HPDE6-E6E7 (cell line): ENCODE measurements around the gene ADCY9.

Experiments
- DNase-seq: peaks from one replicate; pipeline ENCODE4 v3.0.0; 2011; ENCODE audit warnings: missing footprints; ENCODE audit errors: extremely low spot score

ADCY9 gene

DNA sequence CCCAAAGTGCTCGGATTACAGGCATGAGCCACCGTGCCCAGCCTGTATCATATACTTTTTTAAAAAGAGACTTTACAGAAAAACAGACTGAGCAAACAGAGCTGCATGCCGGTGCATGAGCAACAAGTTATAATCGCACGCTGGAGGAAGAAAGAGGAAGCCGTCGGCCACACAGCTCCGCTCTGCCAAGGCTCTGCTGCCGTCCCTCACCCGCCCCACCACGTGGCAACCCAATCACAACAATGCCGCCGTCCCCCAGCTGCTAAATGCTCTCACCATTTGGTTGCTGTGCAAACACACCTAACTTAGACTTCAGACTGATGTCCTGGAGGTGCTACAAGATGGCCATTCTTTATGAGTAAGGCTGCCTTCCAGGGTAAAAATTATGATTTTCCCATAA, 83.5 kb downstream of the ADCY9 start:
- peak; percentile 57 for DNase-seq

DNA sequence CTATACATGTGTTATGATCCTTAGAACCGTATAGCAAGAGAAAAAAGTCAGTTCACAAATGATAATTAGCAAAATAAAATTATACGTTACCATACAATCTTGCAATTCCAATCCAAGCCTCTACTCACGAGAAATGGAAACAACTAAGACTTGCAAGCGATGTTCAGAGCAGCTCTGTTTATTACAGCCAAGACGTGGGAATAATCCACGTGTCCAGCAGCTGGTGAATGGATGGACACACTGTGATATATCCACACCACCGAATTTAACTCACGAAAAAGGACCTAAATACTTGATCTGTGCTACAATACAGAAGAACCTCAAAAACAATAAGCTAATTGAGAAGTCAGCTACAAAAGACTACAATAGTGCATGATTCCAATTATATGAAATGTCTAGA, 88.1 kb downstream of the ADCY9 start:
- no peak for DNase-seq

DNA sequence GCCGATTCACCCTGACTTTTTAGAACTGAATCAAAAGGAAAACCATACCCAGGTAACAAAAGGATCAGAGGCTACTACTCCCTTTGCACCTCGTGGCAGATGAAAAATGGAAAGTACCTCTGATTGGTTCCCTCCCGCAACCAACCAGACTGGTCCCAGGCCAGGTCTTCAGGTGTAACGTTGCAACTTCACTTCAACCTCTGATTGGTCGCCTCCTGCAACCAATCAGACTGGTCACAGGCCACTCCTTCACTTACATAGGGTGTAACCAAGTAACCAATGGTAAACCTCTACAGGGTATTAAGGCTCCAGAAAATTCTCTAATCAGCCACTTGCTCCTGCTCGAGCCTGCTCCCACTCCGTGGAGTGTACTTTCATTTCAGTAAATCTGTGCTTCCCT, 89.4 kb downstream of the ADCY9 start:
- DNase-seq, result no peak

DNA sequence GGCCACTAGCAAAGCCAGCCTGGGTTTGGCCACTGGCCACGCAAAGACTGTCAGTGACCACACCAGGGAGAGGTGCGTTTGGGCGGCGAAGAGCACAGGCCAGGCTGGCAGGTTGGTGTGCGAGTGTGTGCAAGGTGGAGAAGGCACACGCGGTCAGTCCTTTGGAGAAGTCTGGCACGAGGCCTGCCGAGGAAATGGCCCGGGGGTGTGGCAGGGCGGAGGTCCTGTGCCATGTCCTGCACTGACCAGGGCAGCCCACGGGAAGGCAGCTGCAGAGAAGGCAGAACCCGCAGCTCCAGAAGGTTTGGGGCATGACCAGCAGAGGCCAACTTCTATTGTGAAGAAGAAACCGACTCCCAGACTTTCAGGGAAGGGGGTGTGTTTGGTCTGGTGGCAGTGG, 90.8 kb downstream of the ADCY9 start:
- no peak for DNase-seq

DNA sequence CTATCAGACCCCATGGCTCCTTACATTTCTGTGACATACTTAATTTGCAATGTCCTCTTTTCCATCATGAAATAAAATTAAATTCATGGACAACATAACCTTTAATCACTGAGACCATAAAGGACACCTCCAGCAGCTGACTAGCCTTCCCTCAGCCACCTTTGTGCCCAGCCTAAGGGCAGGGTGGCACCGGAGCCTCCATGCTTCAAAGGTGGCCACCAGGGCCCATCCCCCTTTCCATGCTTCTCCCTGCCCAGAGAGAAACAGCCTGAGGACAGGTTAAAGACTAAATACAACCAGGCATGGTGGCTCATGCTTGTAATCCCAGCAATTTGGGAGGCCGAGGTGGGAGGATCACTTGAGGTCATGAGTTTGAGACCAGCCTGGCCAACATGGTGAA, 94.3 kb downstream of the ADCY9 start:
- no peak for DNase-seq

DNA sequence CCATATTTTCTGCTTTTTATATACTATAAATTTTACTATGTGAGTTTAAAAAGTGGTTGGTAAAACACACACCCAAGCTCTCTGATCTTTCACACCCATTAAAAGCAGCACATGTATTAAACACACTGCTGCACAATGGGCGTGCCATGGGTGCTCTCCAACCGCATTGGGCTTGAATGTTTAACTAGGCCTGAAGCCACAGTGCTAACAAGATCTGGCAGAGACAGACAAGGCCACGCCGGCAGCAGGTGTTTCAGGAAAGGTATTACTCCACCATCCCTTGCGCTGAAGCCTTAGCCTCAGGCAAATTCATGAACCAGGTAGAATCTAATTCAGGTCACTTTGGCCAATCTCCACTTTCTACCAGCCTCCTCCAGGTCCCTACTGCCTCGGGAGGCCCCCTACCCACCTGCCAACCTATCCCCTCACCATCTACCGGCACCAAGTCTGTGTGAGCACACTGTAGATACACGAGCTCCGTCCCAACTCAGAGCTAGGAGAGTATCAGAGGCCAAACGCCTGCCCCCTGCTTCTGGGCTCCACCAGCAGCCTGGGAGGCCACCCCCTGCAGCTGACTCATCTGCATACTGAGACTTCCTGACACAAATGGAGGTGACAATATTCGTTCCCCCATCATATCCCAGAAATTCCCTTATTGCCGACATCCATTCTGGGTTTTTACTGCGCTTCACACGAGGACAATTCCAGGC, 95.0 kb downstream of the ADCY9 start:
- DNase-seq, result peak; percentile 57

DNA sequence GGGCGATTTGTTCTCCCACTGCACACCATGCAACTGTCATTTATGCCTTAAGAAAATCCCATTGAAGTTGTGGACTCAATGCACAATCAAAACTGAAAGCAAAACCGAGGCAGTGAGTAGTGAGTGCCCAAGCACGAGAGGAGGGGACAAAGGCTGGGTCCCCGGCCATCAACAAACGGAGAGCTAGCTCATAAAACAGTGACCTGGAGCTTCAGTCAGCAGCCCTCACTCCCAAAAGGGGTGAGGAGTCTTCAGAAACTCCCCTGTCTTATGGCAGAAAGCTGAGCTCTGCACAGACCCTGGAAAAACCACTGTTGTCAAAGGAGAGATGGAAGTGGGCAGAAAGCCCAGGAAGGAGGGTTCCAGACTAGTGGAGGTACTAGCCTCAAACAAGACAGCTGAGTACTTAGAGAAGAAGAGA, 96.9 kb downstream of the ADCY9 start:
- DNase-seq, result no peak

DNA sequence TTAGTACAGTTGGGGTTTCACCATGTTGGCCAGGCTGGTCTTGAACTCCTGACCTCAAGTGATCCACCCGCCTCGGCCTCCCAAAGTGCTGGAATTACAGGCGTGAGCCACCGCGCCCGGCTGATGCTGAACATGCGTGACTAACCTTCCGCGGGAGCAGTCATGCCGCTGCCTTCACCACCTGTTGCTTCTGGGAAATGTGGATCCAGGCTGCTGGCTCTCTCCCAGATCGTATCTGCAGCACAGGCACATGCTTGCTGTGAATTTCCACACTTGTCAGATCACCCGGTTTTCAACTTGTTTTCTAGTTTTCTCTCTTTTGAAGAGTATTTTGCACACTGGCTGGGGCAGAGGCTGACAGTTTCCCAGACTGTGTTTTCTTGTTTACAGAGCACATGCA, 97.9 kb downstream of the ADCY9 start:
- no peak for DNase-seq

DNA sequence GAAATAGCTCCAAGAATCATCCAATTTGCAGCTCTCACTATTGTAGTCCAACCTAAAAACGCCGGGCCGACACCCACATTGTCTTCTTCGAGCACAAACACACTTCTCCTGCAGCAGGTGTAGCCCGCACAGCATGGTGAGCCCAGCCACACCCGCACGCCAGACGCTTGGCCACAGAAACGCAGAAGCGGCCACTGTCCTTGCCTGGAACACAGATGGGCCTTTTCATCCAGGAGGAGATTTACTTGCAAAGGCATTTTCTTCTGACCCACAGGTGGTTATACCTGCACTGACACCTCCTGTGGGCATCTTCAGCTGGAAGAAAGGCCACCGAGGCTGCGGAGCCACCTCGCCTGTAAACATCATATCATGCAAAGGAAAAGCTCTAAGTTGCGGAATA, 98.4 kb downstream of the ADCY9 start:
- no peak for DNase-seq

DNA sequence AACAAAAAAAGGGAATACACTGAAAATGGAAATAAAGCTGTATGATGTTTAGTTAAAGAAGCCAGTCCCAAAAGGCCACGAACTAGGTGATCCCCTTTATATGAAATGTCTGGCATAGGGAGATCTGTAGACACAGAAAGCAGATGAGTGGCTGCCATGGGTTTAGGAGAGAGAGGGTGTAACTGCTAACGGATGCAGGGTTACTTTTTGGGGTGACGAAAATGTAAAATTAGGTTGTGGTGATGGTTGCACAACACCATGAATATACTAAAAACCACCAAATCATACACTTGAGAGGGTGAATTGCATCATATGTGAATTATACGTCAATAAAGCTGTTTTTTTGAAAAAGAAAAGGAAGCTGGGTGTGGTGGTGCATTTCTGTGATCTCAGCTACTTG, 99.6 kb downstream of the ADCY9 start:
- no peak for DNase-seq

DNA sequence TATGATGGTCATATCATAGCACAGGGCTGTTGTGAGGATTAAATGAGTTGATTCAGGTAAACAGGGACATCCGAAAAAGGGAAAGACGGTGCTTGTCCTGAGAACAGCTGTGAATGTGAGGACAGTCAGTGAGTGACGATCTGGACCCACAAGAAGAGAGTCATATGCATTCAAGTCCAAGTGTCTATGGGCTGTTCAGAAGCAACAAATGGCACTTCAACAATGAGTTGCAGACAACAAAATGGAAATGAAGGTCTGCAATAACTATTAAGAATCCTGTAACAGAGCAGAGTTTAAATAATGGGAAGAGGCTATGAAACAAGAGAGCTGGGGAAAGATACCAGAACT, 100.3 kb downstream of the ADCY9 start:
- no peak for DNase-seq

DNA sequence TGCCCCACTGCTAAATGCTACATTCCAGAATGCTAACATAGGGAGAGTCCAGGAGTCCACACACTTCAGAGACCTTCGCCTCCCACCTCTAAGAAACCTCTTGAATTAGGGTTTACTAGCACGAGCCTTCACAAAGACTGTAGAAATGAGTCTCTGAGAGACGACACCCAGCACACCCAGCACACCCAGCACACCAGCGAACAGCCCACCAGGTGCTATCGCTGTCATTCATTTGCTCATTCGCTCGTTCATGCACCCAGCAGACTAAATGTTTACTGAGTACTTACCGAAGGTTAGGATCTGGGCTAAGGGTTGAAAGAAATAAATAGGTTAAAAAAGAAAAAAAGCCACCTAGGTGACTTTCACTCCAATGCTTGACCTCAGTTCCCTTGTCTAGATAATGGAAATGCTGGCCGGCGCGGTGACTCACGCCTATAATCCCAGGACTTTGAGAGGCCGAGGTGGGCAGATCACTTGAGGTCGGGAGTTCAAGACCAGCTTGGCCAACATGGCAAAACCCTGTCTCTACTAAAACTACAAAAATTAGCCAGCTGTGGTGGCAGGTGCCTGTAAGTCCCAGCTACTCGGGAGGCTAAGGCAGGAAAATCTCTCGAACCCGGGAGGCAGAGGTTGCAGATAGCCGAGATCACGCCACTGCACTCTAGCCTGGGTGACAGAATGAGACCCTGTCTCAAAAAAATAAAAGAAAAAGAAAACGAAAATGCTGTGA, 100.8 kb downstream of the ADCY9 start:
- DNase-seq, result no peak

DNA sequence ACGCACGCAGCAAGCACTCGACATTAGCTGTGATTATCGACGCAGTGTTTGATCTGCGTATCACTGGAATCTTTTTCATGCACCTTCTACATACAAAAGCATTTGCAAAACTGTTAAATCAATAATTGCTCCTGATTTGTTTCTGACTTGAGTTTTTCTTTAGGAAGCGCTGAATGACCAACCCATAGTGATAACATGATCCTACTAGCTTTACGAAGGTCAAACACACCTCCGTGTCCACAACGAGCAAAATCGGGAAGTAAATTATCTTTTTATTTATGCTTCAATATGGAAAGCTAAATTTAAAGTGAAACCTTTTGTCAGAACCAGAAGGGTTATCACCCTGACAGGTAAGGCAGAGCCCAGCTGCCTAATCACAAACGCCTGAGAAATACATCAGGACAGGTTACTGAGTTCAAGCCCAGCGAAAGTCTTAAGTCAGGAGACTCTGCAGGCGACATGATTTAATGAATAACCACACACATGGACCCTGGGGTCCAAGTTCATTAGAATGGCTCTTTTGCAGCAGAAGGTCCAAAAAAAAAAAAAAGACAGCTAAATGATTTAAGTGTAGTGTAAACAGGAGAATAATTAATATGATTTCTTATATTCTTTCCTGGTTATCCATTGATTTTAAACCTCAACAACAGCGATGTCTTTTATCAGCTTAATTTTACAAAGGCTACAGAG, 104.2 kb downstream of the ADCY9 start:
- DNase-seq, result no peak

DNA sequence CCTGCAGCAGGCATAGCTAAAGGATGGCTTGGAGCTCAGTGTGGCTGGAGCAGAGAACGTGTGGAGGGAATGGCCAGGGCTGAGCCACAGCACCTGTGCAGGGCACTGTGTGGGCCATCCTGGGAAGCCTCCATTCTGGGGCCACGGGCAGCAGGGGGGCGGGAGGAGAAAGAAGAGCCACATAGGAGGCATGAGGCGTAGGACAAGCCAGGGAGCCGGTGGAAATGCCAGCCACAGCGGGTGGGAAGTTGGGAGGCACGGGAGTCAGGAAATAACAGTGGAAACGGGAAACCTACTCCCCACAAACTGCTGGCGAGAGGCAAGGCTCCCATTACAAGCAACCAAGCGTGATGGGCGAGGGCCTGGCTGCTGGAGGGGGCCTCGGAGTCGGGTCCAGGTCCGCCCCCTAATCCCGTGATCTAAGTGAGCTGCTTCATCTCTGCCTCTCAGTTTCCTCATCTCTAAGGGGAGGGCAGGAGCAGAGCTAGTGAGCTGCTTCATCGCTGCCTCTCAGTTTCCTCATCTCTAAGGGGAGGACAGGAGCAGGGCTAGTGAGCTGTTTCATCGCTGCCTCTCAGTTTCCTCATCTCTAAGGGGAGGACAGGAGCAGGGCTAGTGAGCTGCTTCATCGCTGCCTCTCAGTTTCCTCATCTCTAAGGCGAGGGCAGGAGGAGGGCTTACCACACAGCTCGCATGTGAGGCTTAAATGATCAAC, 104.9 kb downstream of the ADCY9 start:
- no peak for DNase-seq

DNA sequence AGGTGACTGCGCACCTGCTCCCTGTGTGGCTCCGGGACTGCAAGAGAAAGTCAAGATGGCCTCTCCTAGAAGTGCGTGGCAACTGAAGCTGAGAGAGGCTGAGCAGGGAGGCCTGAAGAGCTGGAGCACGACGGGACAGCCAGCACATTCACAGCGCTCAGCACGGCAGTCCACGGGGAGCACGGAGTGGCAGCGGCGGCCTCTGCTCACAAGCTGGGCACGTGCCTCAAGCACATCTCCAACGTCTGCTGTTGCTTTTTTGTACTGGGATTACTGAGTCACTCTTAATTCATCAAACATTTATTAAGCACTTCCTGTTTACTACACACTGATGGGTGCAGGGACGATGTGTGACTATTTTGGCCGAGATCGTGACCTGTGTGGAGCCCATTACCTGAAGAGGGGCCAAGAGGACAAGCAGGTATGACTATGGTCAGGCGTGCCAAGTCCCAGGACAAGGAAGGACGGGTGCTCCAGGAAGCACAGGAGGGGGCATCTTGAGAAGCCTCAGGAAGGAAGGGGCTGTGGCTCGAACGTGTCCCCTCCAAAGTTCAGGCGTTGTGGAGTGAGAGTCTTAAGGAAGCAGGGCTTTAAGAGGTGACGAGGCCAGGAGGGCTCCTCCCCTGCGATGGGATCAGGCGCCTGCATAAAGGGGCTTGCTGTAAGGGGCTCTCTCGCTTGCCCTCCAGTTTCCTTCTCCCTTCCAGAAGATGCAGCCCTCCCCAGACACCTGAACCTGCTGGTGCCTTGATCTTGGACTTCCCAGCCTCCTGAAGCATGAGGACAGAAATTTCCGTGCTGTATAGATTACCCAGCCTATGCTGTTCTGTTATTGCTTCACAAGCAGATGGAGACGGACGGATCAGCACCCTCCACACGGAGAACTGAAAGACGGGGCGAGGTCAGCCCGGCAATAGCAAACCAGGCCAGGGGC, 105.8 kb downstream of the ADCY9 start:
- no peak for DNase-seq

DNA sequence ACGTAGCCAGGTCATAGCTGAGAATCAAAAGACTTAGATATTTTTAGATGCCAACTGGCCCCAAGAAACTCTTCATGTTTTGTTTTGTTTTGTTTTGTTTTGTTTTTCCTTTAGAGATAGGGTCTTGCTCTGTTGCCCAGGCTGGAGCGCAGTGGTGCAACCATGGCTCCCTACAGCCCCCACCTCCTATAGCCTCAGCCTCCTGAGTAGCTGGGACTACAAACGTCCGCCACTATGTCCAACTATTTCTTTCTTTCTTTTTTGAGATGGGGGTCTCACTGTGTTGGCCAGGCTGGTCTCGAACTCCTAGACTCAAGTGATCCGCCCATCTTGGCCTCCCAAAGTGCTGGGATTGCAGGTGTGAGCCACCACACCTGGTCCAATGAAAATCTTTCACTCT, 107.1 kb downstream of the ADCY9 start:
- DNase-seq, result no peak

DNA sequence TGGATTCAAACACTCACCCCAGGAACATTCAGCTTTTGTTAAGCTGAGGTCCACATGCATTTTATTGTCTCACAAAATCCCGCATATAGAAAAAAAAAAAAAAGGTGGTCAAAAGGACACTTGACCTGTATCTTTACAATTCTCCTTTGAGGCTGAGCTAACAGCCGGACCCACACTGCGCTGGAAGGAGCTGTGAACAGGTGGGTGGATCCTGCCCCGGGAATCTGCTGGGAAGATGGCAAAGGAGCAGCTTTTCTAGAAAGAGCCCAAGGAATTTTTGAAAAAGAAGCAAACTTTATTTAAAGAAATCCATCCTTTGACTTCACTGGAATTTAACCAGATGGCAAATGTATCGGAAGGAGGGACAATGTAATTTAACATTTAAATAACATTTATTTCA, 108.1 kb downstream of the ADCY9 start:
- DNase-seq, result no peak

DNA sequence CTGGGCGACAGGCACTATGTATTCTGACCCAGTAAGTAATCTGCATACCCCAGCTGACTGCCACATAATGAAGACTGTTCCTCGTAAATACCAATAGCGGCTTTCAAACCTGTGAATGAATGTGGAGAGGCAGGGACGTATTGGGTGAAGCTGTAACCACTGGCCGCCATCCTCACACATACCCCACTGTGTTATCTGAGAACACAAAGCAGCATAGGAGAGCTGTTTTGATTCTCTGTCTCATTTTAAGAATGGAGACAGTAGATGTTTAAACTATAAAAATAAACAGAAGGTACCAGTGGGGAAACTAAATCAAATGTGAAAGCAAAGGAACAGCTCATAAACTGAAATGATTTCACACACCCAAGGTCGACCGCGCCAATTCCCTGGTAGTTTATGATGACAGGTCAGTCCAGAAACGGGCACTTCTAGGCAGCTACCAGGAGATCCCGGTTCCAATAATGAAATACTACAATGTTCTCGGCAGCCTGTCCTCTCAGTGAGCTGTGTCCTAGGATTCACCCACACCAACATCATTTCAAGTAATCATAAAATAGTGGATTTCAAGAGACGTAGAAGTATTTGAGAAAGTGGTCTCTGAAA, 109.7 kb downstream of the ADCY9 start:
- no peak for DNase-seq

DNA sequence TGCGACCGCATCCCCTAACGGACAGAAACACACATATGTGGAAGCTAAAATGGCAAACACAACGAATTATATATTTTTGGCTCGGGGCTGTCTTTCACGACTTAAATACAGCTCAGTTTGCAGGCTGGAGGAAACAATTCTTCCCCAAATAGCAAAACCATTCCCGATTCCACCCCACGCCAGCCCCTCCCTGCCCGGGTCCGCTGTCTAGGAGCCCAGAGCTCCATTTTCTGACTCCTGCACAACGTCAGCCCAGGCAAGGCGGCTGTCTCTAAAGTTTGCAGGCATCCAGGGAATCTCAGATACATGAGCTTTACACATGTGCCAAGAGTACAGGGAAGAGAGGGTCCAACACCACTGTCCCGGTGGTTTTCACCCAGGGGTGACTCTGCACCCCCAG, 110.5 kb downstream of the ADCY9 start:
- DNase-seq, result no peak

DNA sequence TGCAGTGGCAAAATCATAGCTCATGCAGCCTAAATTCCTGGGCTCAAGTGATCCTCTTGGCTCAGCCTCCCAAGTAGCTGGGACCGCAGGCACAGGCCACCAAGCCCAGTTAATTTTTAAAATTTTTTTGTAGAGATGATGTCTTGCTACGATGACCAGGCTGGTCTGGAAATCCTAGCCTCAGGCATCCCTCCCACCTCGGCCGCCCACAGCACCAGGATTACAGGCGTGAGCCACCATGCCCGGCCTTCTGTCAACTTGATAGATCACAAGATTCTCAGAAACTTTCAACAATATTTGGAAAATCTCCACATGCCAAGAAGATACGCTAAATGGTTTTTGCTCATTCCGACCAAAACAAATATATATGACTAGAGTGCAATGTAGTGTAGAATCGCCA, 111.0 kb downstream of the ADCY9 start:
- no peak for DNase-seq

DNA sequence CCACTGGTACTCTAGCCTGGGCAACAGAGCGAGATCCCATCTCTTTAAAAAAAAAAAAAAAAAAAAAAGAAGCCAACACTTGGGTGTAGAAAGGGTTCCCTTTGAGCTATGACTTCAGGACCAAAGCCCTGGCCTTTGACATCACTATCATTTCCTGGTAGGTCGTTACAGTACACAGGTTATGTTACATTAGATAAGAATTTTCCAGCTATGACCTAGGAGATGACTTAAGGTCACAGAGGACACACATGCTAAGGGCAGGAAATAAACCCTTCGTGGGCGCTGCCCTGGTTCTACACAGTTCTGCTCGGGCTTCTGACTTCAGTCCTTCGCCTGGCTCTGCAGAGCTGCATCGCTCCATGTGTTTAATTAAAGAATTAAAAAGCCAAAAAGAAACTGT, 112.0 kb downstream of the ADCY9 start:
- DNase-seq, result no peak
